Anterior cingulate cortex (tissue), 58 donors: ENCODE measurements around the gene ROBO2.

ENCODE experiments used
- DNase-seq, 58 donors: peaks; one replicate each; lab custom pipeline; 2025; lab: John Stamatoyannopoulos, UW

ROBO2 gene

GRCh38 chr3:77539014-77539413, 499.1 kb downstream of the ROBO2 start:
- DNase-seq = no peak

- DNase-seq = no peak
Measured at GRCh38 chr3:77539677-77540076, 499.8 kb downstream of the ROBO2 start.

GRCh38 chr3:77541203-77541922, 501.5 kb downstream of the ROBO2 start:
- DNase-seq = peak in 16 of 58 donors; percentile 1 to 36 (median 8)

DNA sequence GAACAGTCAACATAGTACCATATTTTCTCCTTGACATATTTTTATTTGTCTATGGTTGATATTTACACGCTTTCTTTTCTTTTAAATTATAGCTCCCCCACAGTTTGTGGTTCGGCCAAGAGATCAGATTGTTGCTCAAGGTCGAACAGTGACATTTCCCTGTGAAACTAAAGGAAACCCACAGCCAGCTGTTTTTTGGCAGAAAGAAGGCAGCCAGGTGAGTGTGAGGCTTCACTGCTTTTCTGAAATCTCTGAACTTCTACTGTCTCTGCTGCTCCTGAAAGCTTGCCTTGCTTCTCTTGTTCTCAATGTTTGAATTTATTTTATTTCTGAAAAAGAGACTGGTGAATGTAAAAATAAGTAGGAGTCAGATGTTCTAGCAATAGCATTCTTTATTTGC, 506.3 kb downstream of the ROBO2 start:
- DNase-seq = no peak

DNA sequence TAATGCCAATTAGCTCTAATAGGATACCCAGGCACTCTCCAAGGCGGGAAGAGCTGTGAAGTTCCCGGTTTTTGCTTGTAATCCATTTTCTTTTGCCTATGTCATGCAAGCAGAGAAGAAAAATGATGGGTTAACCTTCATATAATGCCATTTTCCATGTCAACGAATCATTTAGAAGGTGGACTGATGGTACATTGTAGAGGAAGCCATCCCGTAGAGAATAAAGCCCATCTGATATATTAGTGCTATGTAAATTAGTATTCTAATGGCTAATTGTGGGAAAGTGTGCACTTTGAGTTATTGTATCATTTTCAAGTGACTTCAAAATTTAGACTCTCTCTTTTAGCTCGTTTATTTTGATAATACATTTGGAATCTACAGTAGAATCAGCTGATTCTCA, 509.1 kb downstream of the ROBO2 start:
- DNase-seq = no peak

DNA sequence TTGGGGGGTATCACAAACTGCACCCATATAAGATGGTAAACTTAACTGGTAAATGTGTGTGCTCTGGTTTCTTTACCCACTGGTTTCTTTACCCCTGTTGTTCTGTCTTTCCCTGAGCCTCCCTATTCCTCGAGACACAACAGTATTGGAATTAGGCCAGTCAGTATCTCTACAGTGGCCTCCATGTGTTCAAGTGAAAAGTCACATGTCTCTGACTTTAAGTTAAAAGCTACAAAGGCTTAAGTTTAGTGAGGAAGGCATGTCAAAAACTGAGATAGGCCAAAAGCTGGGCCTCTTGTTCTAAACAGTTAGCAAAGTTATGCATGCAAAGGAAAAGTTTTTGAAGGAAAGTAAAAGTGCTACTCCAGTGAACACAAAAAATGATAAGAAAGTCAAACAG, 513.3 kb downstream of the ROBO2 start:
- DNase-seq = no peak

DNA sequence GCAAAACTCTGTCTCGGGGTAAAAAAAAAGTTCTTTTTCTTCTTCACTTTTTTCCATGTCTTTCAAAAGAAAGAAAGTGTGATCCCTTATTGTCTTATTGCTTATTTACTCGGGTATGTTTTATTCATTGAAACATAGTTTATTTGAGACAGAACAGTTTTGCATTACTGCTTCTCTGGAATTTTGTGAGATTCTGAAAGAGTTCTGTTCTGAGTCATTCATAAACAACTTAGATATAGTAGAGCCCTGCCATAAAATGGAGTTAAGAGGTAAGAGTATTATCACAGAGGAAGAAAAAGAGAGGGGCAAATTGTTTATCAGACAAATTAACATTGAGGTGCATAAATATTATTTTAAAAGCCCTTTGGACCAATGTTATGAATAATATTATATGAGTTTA, 522.2 kb downstream of the ROBO2 start:
- DNase-seq = no peak

DNA sequence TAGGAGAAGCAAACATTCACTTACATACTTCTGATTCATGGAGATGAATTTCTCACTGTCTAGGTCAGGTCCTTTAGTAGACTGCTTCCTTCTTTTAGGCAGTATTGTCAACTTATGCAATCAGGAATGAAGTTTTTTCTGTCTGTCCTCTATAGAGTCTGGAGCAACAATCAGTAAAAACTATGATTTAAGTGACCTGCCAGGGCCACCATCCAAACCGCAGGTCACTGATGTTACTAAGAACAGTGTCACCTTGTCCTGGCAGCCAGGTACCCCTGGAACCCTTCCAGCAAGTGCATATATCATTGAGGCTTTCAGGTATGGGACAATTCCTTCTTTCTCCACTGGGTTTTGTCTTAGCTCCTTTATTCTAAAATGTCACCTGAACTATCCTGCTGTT, 523.1 kb downstream of the ROBO2 start:
- DNase-seq = no peak

DNA sequence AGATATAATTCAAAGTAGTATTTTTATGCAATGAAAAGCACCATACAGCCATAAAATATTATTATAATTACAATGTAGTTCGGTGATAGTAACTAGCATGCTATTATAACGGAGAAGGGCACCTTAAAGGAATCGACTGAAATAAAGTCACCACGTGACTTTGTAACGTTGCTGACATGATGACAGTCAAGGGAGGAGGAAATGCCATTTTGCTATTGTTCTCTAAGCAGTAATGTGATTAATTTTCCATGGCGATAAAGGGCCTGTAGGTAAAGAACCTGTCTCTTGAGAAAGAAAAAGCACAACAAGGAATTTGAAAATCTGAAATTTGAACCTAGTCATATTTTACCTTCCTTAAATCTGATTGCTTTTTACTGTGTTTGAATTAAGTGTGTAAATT, 526.2 kb downstream of the ROBO2 start:
- DNase-seq = no peak

DNA sequence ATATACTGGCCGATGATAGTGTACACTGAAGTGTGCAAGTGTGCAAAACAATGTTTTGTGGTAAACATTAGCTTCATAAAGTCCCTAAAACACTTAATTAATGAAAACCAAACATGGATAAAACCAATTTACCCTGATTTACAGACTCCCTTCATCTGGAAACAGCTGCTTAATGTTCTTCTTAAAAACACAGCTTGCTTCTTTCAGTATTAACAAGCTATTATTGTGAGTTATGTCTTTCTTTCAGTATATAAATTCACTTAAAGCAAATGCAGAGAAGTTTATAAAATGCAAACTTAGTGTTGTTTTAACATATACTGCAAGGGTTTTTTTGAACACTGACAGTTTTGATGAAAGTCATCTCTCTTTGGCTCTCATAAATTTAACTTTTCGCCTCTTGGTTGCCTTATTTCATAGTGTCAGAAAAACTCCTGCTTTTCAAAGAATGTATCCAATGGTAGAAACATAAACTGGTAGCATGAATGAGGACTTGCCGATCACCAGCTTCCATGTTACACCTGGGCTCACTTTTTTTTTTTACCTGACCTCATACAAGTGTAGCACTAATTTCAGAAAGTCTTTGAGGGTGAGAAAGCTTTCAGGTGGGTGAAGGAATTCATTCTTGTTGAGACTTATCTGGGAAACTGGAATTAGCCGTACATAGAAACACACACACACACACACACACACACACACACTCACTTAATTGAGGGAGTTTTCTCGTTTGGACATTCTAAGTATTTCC, 532.2 kb downstream of the ROBO2 start:
- no peak for DNase-seq

- no peak for DNase-seq
Measured at GRCh38 chr3:77577264-77577663, 537.4 kb downstream of the ROBO2 start.

GRCh38 chr3:77586216-77586615, 546.3 kb downstream of the ROBO2 start:
- no peak for DNase-seq

GRCh38 chr3:77588863-77589262, 549.0 kb downstream of the ROBO2 start:
- DNase-seq = no peak

GRCh38 chr3:77590191-77590590, 550.3 kb downstream of the ROBO2 start:
- no peak for DNase-seq

DNA sequence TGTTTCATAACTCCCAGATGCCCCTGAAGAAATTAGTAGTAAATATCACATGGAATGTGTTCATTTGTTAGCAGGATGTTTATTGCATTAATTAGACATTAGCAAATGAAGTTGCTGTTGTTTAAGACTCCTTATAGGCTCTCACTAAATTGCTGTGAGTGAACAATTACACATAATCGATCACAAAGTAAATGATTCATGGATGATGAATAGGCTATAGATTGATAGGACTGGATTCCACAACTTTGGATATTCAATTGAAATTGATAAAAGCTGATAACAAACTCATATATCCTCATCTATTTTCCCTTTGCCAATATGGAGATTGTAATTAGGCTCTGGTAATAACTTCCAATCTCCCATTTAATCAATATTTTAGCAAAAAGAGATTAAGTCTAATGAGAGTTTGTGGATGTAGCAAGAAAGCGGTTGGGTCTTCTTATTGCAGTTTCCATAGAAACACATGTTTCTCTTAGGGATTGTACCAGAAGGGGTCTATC, 555.5 kb downstream of the ROBO2 start:
- DNase-seq = no peak

- no peak for DNase-seq
Measured at GRCh38 chr3:77599948-77600347, 560.0 kb downstream of the ROBO2 start.

DNA sequence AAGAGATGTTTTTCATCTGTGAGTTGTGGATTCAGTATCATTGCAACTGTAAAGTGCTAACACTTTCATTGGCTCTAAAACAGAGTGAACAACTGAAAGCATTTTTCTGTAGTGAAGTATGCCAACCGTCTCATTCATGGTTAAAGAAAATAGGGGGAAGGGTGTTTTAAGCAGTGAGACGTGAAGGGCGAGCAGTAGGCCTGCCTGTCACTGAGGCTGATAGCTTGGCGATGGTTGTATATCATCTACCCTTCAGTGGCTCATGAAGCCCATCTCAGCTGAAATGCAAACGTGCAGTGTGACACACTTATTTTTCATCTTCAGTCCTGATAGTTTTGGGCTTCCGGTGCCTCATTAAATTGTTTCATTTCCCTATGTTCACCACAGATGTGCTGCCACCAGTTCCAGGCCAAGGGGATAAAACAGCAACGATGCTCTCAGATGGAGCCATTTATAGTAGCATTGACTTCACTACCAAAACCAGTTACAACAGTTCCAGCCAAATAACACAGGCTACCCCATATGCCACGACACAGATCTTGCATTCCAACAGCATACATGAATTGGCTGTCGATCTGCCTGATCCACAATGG, 562.0 kb downstream of the ROBO2 start:
- DNase-seq = no peak

- DNase-seq = no peak
Measured at GRCh38 chr3:77602722-77603121, 562.8 kb downstream of the ROBO2 start.

DNA sequence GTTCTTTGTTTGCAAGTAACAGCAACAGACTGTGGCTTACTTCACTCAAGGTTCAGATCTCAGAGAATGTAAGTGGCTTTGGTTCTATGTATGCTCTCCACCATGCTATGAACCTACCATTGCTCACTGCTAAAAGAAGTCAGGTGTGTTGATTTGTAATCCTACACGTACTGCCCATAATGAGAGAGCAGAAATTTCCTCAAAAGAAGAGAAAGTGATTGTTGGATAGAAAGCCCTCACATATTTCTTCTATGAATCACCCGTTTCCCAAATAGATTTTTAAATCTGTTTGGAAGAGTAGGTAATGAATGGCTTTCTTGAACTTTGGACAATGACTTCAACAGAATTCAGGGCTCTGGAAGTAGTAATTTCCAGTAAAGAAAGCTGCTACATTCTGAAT, 565.4 kb downstream of the ROBO2 start:
- no peak for DNase-seq

DNA sequence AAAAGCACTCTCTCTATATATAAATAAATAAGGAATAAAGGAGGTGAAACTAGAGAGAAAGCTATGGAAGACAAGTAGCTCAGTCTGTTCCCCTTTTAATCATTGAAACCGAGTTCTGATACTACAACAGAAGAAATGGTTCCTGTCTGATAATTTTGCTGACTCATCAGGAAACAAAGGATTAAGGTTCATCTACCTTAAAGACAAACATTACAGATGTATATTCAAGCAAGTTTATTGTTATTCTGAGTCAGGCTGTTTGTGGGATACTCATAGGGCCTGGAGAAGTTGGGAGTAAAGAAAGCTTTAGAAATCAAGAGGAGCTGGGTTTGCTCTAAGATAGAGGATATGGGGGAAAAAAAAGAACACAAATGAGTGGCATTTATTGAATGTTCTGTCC, 566.0 kb downstream of the ROBO2 start:
- no peak for DNase-seq

GRCh38 chr3:77606372-77606771, 566.5 kb downstream of the ROBO2 start:
- DNase-seq = no peak

DNA sequence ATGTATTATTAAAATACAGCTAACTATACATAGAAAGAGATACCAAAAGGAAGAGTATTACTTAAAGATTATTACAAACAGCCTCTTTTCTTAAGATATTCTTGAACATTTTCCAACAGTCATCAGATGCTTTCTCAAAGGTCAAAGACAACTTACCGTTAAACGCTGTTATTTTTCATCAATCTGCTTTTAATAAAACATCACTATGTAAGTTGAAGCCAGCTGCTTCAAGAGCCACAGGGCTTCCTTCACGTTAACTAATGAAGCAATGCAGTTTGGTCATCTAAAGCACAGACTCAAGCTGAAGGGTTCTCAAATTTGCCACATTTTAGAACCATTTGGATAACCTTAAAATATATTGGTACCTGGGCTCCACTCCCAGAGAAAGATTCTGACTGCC, 578.8 kb downstream of the ROBO2 start:
- no peak for DNase-seq
